GM23338 (cell line): ENCODE results near the gene SART1. TPM values are rescaled to one million over a fixed set of nuclear protein-coding genes. Genes with fewer than 3 reads are reported as not detected.

ENCODE experiments used
- ATAC-seq: fragments of 200-7000 bp; cut with Tn5 transposase; 3 replicates; pipeline ENCODE4 v1.9.1; 2020
- DNase-seq: peaks from one replicate; pipeline ENCODE4 v3.0.0-alpha.2; 2015; ENCODE audit warnings: low spot score
- H2AFZ ChIP-seq: fragments of 200-600 bp; sonication (generic); 2 replicates; pipeline ENCODE4 v1.8.0; 2016; ENCODE audit warnings: antibody characterized with exemption, mild to moderate bottlenecking, moderate library complexity
- H3F3A ChIP-seq: fragments of 200-600 bp; sonication (generic); replicated peaks from 2 replicates; pipeline ENCODE4 v1.8.0; 2017; ENCODE audit warnings: antibody characterized with exemption, mixed run types, low read depth
- H3K27ac ChIP-seq: fragments of 200-600 bp; sonication (generic); 2 replicates; pipeline ENCODE4 v1.6.1; 2016; ENCODE audit warnings: low read depth
- H3K27me3 ChIP-seq: fragments of 200-600 bp; sonication (generic); 2 replicates; pipeline ENCODE4 v1.8.0; 2016; ENCODE audit warnings: mild to moderate bottlenecking, mixed run types, moderate library complexity; ENCODE audit not compliant: insufficient read depth
- H3K36me3 ChIP-seq: fragments of 200-600 bp; sonication (generic); 2 replicates; pipeline ENCODE4 v1.8.0; 2016; ENCODE audit warnings: mild to moderate bottlenecking; ENCODE audit not compliant: insufficient read depth
- H3K4me1 ChIP-seq: fragments of 200-600 bp; sonication (generic); 2 replicates; pipeline ENCODE4 v1.8.0; 2016; ENCODE audit warnings: mild to moderate bottlenecking, moderate library complexity; ENCODE audit not compliant: insufficient read depth
- H3K4me2 ChIP-seq: fragments of 200-600 bp; sonication (generic); 2 replicates; pipeline ENCODE4 v1.7.1; 2017; ENCODE audit warnings: mixed run types
- H3K4me3 ChIP-seq: fragments of 200-600 bp; sonication (generic); 2 replicates; pipeline ENCODE4 v1.6.1; 2016; ENCODE audit warnings: mixed run types
- H3K79me2 ChIP-seq: fragments of 200-600 bp; sonication (generic); replicated peaks from 2 replicates; pipeline ENCODE4 v1.8.0; 2017; ENCODE audit warnings: mild to moderate bottlenecking; ENCODE audit not compliant: insufficient read depth
- H3K9me2 ChIP-seq: fragments of 200-600 bp; sonication (generic); 2 replicates; pipeline ENCODE4 v1.8.0; 2017; ENCODE audit not compliant: insufficient read depth
- H4K20me1 ChIP-seq: fragments of 200-600 bp; sonication (generic); replicated peaks from 2 replicates; pipeline ENCODE4 v1.8.0; 2017; ENCODE audit warnings: mild to moderate bottlenecking; ENCODE audit not compliant: insufficient read depth
- H3K27ac Mint-ChIP-seq: 2 replicates; pipeline ENCODE4 v1.8.0; 2020; ENCODE audit warnings: inconsistent platforms, mild to moderate bottlenecking, moderate library complexity, mixed read lengths
- H3K27me3 Mint-ChIP-seq: 3 replicates; pipeline ENCODE4 v1.8.0; 2022; ENCODE audit warnings: low read depth, mild to moderate bottlenecking, moderate library complexity, mixed read lengths, inconsistent platforms; ENCODE audit not compliant: insufficient read depth, poor library complexity
- H3K36me3 Mint-ChIP-seq: 3 replicates; pipeline ENCODE4 v1.8.0; 2021; ENCODE audit warnings: low read depth, mild to moderate bottlenecking, inconsistent platforms, moderate library complexity, mixed read lengths
- H3K4me1 Mint-ChIP-seq: 3 replicates; pipeline ENCODE4 v1.8.0; 2020; ENCODE audit warnings: mild to moderate bottlenecking, inconsistent platforms, mixed read lengths
- H3K4me3 Mint-ChIP-seq: 3 replicates; pipeline ENCODE4 v1.8.0; 2021; ENCODE audit warnings: moderate library complexity, mild to moderate bottlenecking, inconsistent platforms, mixed read lengths
- H3K9me3 Mint-ChIP-seq: 3 replicates; pipeline ENCODE4 v1.8.0; 2020; ENCODE audit warnings: moderate library complexity, mild to moderate bottlenecking, inconsistent platforms, mixed read lengths
- EZH2phosphoT487 ChIP-seq: fragments of 200-600 bp; sonication (generic); IDR thresholded peaks from one replicate; pipeline ENCODE4 v1.8.1; 2018; ENCODE audit warnings: antibody characterized with exemption; ENCODE audit not compliant: unreplicated experiment
- STAT1 ChIP-seq: IDR thresholded peaks from one replicate; pipeline ENCODE4 v1.6.1; 2016; ENCODE audit warnings: antibody characterized with exemption; ENCODE audit not compliant: unreplicated experiment
- ZNF114 ChIP-seq: fragments of 250-450 bp; sonication (Bioruptor Pico); IDR thresholded peaks from 2 replicates; pipeline ENCODE4 v1.5.0; 2020; ENCODE audit warnings: mild to moderate bottlenecking, moderate library complexity
- ZNF331 ChIP-seq: fragments of 250-450 bp; sonication (Bioruptor Pico); IDR thresholded peaks from 2 replicates; pipeline ENCODE4 v1.5.0; 2020; ENCODE audit warnings: low read depth, mild to moderate bottlenecking, moderate library complexity
- polyA plus RNA-seq: library from polyadenylated mRNA; unstranded; fragments of >200 nt; fragmentation: Nextera tagmentation; extraction: Ambion mirVana; gene quantifications from 2 replicates; pipeline ENCODE4 v1.2.1, GENCODE V29; 2016
- total RNA-seq: library from RNA; depleted of rRNA; stranded (reverse); fragments of >200 nt; shearing (Covaris generic); gene quantifications from 2 replicates; pipeline ENCODE4 v1.2.3, GENCODE V29; 2014
- TF ChIP-seq, protein P1 (sequence below): fragments of 250-450 bp; sonication (Bioruptor Pico); IDR thresholded peaks from 2 replicates; pipeline ENCODE4 v1.5.0; 2020; ENCODE audit warnings: mild to moderate bottlenecking, moderate library complexity

The SART1 gene
- total and polyA plus RNA-seq, 2 experiments from 2014 or later = 43.9 to 91.0 TPM

DNA sequence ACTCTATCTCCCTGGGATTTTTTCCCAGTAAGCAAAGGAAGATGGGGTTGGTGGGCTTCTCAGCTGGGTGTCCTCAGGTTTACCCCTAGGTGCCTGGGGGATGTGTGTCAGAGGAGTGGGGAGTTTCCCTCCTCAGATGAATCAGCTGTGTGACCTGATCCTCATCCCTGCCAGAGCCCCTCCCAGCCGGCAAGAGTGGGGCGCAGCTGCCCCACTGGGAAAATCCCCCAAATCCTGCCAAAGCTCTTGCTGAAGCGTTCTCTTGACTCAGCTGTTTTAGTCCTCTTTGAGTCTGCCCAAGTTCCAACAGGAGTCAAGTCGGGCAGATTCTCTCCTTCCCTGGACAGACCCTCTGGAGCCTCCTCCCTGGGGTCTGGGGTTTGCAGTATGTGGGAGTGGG, 48.7 kb upstream of the SART1 start (continued):
- TF ChIP-seq, protein P1, sequence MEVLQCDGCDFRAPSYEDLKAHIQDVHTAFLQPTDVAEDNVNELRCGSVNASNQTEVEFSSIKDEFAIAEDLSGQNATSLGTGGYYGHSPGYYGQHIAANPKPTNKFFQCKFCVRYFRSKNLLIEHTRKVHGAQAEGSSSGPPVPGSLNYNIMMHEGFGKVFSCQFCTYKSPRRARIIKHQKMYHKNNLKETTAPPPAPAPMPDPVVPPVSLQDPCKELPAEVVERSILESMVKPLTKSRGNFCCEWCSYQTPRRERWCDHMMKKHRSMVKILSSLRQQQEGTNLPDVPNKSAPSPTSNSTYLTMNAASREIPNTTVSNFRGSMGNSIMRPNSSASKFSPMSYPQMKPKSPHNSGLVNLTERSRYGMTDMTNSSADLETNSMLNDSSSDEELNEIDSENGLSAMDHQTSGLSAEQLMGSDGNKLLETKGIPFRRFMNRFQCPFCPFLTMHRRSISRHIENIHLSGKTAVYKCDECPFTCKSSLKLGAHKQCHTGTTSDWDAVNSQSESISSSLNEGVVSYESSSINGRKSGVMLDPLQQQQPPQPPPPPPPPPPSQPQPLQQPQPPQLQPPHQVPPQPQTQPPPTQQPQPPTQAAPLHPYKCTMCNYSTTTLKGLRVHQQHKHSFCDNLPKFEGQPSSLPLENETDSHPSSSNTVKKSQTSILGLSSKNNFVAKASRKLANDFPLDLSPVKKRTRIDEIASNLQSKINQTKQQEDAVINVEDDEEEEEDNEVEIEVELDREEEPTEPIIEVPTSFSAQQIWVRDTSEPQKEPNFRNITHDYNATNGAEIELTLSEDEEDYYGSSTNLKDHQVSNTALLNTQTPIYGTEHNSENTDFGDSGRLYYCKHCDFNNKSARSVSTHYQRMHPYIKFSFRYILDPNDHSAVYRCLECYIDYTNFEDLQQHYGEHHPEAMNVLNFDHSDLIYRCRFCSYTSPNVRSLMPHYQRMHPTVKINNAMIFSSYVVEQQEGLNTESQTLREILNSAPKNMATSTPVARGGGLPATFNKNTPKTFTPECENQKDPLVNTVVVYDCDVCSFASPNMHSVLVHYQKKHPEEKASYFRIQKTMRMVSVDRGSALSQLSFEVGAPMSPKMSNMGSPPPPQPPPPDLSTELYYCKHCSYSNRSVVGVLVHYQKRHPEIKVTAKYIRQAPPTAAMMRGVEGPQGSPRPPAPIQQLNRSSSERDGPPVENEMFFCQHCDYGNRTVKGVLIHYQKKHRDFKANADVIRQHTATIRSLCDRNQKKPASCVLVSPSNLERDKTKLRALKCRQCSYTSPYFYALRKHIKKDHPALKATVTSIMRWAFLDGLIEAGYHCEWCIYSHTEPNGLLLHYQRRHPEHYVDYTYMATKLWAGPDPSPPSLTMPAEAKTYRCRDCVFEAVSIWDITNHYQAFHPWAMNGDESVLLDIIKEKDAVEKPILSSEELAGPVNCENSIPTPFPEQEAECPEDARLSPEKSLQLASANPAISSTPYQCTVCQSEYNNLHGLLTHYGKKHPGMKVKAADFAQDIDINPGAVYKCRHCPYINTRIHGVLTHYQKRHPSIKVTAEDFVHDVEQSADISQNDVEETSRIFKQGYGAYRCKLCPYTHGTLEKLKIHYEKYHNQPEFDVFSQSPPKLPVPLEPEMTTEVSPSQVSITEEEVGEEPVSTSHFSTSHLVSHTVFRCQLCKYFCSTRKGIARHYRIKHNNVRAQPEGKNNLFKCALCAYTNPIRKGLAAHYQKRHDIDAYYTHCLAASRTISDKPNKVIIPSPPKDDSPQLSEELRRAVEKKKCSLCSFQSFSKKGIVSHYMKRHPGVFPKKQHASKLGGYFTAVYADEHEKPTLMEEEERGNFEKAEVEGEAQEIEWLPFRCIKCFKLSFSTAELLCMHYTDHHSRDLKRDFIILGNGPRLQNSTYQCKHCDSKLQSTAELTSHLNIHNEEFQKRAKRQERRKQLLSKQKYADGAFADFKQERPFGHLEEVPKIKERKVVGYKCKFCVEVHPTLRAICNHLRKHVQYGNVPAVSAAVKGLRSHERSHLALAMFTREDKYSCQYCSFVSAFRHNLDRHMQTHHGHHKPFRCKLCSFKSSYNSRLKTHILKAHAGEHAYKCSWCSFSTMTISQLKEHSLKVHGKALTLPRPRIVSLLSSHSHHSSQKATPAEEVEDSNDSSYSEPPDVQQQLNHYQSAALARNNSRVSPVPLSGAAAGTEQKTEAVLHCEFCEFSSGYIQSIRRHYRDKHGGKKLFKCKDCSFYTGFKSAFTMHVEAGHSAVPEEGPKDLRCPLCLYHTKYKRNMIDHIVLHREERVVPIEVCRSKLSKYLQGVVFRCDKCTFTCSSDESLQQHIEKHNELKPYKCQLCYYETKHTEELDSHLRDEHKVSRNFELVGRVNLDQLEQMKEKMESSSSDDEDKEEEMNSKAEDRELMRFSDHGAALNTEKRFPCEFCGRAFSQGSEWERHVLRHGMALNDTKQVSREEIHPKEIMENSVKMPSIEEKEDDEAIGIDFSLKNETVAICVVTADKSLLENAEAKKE (CRISPR knock-in tag) = no peak
- TF ChIP-seq EZH2phosphoT487 = no peak

DNA sequence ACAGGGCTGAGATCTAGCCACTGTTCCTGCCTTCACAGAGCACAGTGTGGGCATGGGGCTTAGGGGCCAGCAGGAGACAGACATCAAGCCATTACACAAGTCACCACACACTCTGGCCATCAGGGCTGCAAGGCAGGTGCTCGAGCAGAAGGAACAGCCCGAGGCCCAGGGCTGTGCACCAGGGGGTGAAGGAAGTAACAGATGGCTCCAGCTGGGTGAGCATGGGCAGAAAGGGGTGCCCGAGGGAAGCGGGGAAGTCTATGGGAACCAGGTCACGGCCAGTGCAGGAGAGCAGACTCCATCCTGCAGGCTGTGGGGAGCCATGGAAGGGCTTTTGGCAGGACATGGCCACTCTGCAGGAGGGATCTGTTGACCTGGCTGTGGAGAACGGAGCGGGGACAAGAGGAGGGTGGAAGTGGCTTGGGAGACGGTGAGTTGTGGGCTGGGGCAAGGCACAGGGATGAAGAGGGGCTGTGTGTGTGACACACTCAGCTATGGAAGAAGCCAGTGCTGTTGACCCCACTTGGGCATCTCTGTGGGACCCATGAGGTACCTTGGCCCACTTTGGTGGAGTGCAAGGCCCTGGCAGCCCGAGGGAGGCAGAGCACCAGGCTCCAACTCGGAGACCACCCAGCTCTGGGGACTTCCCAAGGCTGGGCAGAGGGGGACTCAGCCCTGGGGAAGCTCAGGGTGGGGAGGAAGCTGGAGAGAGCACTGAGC, 46.3 kb upstream of the SART1 start:
- Mint-ChIP-seq H3K36me3 (peaks cover 3% of the 10 kb centered on the region; the same call in 1 of the 3 replicates), H3K4me3 (peak overlapping the region; percentile 9; the same call in 1 of the 3 replicates), H3K27me3 (peaks cover 23% of the 10 kb centered on the region), H3K4me1 (peaks cover 10% of the 10 kb centered on the region), H3K27ac (no peak overlapping the region; the same call in 1 of the 2 replicates), H3K9me3 (no peaks in the 10 kb centered on the region)
- no peak overlapping the region for H3K4me3 ChIP-seq
- no peak for ATAC-seq
- H4K20me1 ChIP-seq = no peaks in the 10 kb centered on the region
- H3K9me2 ChIP-seq = no peaks in the 10 kb centered on the region
- DNase-seq = no peak
- H3K27me3 ChIP-seq = no peaks in the 10 kb centered on the region
- peaks cover 7% of the 10 kb centered on the region for H3K4me1 ChIP-seq
- no peaks in the 10 kb centered on the region for H3K36me3 ChIP-seq
- no peak overlapping the region for H3K4me2 ChIP-seq
- H3F3A ChIP-seq = 0 out of 2 replicates have a peak, but pooled peaks cover 6% of the 10 kb centered on the region
- peaks cover 7% of the 10 kb centered on the region for H3K79me2 ChIP-seq
- H3K27ac ChIP-seq = no peak overlapping the region
- no peak overlapping the region for H2AFZ ChIP-seq
- TF ChIP-seq, protein P1 (CRISPR knock-in tag) = no peak
- no peak for TF ChIP-seq STAT1
- TF ChIP-seq ZNF331 (CRISPR knock-in tag) = no peak
- TF ChIP-seq EZH2phosphoT487 = no peak
- TF ChIP-seq ZNF114 (CRISPR knock-in tag) = no peak
